Stimulated activated CD8-positive, alpha-beta memory T cell treated with anti-CD3 and anti-CD28 coated beads, Interleukin-12 subunit alpha, Interleukin-12 subunit beta, amount 100 ng/mL, for 24 hours (primary cell): Measurements from ENCODE around the gene C2orf68.
"Not testable (repeated sequence)": the region's sequence is repeated elsewhere in the genome, so short reads cannot be mapped to it uniquely, and the experiment has no call there.

Experiments
- DNase-seq: peaks from one replicate; pipeline ENCODE4 v3.0.0-alpha.2; 2020; ENCODE audit errors: extremely low read depth

Gene C2orf68, protein sequence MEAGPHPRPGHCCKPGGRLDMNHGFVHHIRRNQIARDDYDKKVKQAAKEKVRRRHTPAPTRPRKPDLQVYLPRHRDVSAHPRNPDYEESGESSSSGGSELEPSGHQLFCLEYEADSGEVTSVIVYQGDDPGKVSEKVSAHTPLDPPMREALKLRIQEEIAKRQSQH

DNA sequence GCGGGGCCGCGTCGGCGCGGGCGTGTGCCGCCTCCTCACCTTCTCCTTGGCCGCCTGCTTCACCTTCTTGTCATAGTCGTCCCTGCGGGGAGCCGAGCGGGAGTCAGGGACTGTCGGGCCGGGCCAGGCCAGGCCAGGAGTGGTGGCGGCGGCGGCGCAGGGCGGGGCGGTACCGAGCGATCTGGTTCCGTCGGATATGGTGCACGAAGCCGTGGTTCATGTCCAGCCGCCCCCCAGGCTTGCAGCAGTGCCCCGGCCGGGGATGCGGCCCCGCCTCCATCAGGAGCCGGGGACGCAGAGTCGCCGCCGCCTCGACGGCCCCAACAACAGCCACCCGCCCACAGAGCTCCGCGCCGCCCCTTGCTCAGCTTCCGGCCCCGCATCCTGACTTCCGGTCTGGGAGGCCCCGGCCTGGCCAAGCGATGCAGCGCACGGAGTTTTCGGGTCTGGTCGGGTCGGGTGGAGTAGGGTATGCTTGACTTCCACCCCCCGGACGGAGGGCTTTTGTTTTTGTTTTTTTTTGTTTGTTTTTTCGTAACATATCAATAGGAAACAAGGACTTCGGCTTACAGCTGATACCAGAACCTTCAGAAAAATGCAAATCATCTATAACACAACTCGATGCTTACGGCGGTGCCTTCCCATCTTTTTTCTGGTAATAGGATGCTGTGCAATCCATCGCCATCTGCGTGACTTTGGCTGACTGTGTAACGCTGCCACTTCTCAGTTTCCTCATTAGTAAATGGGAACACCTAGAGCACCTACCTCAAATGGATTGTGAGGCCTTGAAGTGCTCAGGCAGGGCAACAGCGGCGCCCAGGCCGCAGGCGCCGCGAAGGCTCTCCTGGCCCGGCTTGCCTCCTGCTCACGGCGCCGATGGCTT is at the start of gene C2orf68:
Gene C2orf68 (minus strand): TSS at position 362 of the 883 bp plus-strand sequence. CDS start 82 bp downstream, at position 280.
- peak; percentile 65 for DNase-seq

DNA sequence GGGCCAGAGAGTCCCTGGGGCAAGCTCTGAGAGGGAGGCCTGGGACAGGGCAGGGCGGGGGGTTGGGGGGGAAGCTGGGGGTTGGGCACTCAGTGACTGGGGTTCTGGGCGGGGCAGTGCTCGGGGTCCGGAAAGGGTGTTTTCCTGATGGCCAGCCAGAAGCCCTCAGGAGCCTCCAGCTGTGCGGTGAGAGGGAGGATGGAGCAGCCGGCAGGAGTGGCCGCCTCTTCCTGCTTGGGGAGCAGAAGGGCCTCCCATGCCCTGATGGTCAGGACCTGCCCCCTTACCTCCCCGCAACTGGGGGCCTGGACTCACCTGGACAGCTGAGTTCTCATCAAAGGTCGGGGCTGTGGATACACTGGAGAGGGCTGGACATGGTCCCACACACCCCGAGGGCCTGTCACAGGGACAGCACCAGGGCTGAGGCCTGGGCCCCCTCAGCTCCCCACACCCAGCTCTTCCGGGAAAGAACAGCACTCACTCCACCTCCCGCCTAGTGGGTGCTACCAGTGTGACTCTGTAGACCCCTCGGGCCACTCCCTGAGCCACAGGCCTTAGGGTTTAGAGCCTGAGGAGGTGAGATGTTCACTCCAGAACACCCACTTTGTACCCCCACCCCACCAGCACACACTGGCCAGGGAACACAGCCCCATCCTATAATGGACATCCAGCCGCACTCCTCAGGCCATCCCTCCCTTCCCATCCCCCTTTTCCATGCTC is 49.4 kb upstream of the C2orf68 start:
- no peak for DNase-seq

DNA sequence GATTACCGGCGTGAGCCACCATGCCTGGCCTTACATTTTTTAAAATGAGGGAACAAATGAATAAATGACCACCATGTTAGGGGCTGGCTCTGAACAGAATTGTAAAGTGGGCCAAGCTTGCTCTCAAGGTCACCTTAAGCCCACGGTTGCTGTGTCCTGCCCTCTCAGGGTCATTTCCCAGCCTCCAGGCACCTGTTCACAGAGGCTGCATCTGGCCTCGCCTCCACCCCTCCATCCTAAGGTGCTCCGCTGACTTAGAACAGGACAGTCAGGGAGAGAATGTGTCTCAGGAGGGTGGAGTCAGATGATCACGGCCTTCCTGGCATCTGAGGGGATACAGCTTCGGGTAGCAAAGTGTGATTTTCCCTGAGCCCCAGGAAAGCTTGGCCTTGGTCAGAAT is 48.9 kb upstream of the C2orf68 start:
- DNase-seq: no peak

- DNase-seq: not testable (repeated sequence)
Observed at GRCh38 chr2:85660301-85660700, 48.4 kb upstream of the C2orf68 start.

DNA sequence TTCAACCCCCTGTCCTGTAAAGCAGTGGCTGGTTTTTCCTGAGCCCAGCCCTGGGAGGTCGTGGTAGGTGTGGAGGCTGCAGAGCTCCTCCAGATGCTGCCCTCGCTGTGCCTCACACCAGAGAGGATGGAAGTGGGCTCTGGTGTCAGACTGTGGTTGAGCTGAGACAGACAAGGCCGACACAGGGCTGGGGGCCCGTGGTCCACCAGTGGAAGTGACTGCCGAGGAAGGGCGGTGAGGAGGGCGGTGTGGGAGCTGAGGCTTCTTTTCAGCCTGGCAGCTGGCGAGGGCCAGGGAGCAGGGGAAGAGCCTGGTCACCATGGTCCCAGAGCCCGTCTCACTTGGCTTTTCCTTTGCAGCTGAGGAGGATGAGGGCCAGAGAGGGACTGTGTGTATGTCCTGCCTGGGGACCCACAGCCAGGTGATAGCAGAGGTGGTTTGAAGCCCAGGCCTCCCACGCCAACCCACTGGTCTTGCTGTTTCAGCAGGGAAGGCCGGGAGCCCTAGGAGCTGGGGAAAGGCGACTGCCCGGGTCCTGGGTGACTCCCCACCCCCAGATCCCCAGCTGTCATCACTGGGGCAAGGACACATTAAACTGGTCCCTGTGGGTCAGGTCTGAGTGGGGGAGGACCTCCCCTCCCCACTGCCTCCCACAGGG is 47.6 kb upstream of the C2orf68 start:
- no peak for DNase-seq

DNA sequence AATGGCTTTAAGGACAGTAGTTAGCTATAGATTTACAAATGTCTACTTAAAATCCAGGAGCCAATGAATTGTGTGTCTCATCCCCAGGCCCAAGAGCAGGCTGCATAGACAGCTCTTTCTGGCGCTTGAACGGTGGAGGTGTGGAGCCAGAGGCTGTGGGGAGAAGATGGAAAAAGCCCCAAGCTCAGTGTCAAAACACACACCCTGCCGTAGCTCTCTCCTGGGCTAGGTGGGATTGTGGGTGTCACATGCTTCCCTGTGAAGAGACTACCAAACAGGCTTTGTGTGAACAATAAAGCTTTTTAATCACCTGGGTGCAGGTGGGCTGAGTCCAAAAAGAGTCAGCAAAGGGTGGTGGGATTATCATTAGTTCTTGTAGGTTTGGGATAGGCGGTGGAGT is 45.5 kb upstream of the C2orf68 start:
- not testable (repeated sequence) for DNase-seq

DNA sequence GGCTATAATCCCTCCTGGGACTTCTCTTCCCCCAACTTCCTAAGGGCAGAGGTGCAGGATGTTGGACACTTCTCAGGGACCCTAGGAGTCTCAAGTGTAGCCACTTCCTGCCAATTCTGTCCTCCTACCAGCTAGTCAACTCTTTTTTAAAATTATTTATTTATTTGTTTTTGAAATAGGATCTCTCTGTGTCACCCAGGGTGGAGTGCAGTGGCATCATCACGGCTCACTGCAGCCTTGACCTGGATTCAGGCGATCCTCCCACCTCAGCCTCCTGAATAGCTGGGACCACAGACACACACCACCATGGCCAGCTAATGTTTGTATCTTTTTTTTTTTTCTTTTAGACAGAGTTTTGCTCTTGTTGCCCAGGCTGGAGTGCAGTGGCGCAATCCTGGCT is 44.6 kb upstream of the C2orf68 start:
- DNase-seq: no peak

DNA sequence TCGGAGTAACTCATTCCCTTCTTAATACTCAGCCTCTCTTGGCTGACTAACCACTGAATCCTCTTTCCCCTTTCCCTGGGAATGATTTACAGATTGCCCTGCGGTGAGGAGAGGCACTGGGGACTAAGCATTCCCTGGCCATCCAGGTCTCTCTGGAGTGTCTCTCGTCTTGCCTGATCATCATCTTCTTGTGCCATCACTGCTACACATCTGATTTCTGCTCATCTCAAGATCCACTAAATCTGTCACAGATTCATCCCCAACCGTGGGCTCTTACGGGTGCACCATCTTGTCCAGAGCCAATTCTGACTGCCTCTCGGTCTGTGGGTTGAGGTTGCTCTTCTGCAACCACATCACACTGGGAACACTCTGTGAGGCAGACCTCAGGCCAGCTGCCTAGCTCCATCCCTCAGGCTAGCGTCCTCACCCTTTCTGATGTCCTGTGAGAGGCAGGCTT is 44.1 kb upstream of the C2orf68 start:
- no peak for DNase-seq

DNA sequence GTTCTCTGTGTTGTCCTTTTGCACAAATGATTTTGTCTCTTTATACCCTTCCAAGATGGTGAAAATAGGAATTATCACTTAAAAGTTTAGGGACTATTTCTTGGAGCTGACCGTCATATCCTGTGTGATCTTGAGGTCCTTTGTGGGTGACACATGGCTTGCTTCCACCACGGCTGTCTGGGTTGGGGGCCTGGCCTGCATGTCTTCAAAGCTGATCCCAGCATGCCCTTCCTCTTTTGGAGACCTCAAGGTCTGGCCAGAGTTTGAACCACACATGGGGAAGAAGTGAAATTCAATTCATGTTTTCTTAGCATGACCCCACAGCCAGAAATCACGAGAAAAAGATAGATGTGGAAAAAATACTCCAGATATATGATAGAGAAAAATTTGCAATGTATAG is 42.1 kb upstream of the C2orf68 start:
- no peak for DNase-seq

- DNase-seq: no peak
Observed at GRCh38 chr2:85652056-85652455, 40.2 kb upstream of the C2orf68 start.

GRCh38 chr2:85651097-85651496 is 39.2 kb upstream of the C2orf68 start:
- DNase-seq: no peak

GRCh38 chr2:85650456-85650855 is 38.6 kb upstream of the C2orf68 start:
- no peak for DNase-seq

GRCh38 chr2:85649201-85650190 is 37.6 kb upstream of the C2orf68 start:
- DNase-seq: no peak

DNA sequence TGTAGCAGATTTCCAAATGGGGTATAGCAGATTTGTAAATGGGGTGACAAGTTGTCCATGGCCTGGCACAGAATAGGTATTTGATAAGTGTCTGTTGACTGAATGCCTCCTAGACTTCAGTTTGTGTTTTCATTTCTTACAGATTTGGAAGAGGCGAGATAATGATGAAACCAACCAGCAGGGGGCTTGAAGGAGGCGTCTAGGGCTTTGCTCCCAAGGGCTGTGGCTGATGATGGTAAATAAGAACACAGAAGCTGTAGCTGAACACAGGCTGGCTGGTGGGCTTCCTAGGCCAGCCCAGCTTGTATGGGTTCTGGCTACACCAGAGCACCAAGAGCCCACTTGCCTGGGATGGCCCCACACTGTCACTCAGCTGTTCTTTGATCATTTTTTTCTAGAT is 36.8 kb upstream of the C2orf68 start:
- DNase-seq: no peak

GRCh38 chr2:85647823-85648526 is 36.1 kb upstream of the C2orf68 start:
- DNase-seq: no peak

- DNase-seq: no peak
Observed at GRCh38 chr2:85646166-85646565, 34.3 kb upstream of the C2orf68 start.

- no peak for DNase-seq
Observed at GRCh38 chr2:85644909-85645308, 33.0 kb upstream of the C2orf68 start.

DNA sequence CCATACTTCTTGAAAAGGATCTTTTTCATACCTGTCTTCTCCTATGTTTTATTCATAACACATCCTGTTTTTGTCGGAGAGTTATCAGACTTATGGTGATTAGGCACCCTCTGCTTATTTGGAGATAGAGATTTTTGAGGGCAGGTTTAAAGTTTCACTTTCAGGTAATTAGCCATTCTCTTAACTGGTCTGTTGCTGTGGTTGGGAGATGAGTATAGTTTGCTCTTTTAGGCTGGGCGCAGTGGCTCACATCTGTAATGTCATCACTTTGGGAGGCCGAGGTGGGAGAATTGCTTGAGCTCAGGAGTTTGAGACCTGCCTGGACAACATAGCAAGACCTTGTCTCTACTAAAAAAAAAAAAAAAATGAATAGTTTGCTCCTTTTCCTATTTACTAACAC is 30.9 kb upstream of the C2orf68 start:
- DNase-seq: no peak

GRCh38 chr2:85635636-85636035 is 23.8 kb upstream of the C2orf68 start:
- no peak for DNase-seq

DNA sequence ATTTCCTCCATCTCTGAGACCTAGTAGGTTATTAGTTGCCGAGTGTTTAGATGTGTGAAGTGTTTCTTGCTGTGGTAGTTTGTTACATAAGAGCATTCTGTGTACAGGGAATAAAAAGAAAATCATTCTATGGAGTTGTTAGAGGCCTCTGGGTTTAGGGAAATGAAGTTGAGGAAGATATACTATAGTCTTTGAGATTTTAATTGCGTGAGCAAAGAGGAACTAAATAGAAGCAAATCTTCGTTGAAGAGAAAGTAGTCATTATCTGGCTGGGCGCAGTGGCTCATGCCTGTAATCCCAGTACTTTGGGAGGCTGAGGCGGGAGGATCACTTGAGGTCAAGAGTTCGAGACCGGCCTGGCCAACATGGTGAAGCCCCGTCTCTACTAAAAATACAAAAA is 23.1 kb upstream of the C2orf68 start:
- DNase-seq: no peak
